Parathyroid adenoma (tissue), 2 donors: ENCODE results near the gene NRN1.
"Not testable (repeated sequence)": the region's sequence is repeated elsewhere in the genome, so short reads cannot be mapped to it uniquely, and the experiment has no call there.

Experiments used
- H2AFZ ChIP-seq: fragments of 300-600 bp; sonication (generic); one replicate; pipeline ENCODE4 v1.7.0; 2017; ENCODE audit warnings: antibody characterized with exemption, mild to moderate bottlenecking
- H3K27ac ChIP-seq: fragments of 300-600 bp; sonication (generic); one replicate; pipeline ENCODE4 v1.7.0; 2017
- H3K27me3 ChIP-seq: fragments of 300-600 bp; sonication (generic); one replicate; pipeline ENCODE4 v1.7.0; 2017; ENCODE audit warnings: low read length; ENCODE audit not compliant: control insufficient read depth, insufficient read depth
- H3K36me3 ChIP-seq: fragments of 300-600 bp; sonication (generic); one replicate; pipeline ENCODE4 v1.7.0; 2017; ENCODE audit warnings: low read length; ENCODE audit not compliant: control insufficient read depth, insufficient read depth
- H3K4me1 ChIP-seq: fragments of 300-600 bp; sonication (generic); one replicate; pipeline ENCODE4 v1.7.0; 2017; ENCODE audit warnings: control low read depth
- H3K4me2 ChIP-seq: fragments of 300-600 bp; sonication (generic); one replicate; pipeline ENCODE4 v1.7.0; 2017; ENCODE audit warnings: low read length
- H3K4me3 ChIP-seq: fragments of 300-600 bp; sonication (generic); one replicate; pipeline ENCODE4 v1.7.0; 2017; ENCODE audit warnings: low read depth, low read length
- H3K79me2 ChIP-seq: fragments of 300-600 bp; sonication (generic); one replicate; pipeline ENCODE4 v1.7.0; 2017; ENCODE audit warnings: control low read depth
- H3K9ac ChIP-seq: fragments of 300-600 bp; sonication (generic); one replicate; pipeline ENCODE4 v1.7.0; 2017; ENCODE audit warnings: mild to moderate bottlenecking
- H3K9me3 ChIP-seq: fragments of 300-600 bp; sonication (generic); one replicate; pipeline ENCODE4 v1.7.0; 2017; ENCODE audit warnings: low read length; ENCODE audit not compliant: control insufficient read depth
- TF ChIP-seq, protein P1 (sequence below): fragments of 300-600 bp; sonication (generic); IDR thresholded peaks from one replicate; pipeline ENCODE4 v1.7.0; 2017; ENCODE audit warnings: antibody characterized with exemption, mild to moderate bottlenecking
- donor health status: primary hyperparathyroidism.

Gene NRN1

DNA sequence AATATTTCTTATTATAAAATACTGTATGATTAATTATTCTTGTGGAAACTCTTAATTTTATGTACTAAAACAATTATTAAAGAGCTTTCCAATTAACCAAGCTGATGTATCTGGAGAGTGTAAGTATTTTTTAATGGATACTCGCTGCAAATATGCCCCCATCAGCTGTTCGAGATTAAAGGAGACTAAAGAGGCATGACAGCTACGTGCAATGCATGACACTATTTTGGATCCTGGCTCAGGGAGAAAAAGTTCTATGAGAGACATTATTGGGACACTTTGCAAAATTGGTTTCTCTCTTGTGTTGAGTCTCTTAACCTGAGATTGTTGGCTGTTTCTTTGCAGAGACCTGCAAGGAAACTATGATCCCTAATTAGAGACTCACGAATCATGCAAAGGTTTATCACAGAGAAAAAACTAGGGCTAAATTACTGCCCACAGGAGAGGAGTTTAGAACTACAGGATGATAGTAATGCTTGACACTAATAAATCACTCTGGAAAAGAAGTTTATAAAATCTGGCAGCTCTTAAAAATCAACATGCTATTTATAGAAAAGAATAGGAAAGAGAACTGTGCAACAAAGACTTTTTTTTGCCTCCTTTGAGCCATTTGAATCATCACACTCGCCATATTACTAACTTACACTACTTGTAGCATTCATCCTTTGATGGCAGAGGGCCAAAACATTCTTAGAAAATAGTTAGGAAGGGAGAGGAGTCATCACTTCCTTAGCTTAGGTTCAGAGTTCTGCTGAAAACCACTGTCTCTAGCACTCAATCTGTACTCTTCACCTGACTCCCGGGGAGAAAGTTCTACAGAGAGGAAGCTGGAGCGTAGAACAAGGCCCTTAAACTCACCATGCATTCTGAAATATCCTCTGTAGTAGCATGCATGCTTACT is 25.3 kb downstream of the NRN1 start:
- Histone ChIP-seq H3K4me3 (no peak overlapping the region), H3K36me3 (no peaks in the 10 kb centered on the region), H3K4me1 (no peaks in the 10 kb centered on the region), H2AFZ (no peak overlapping the region), H3K9ac (no peak overlapping the region), H3K79me2 (no peaks in the 10 kb centered on the region), H3K4me2 (no peak overlapping the region), H3K27ac (no peak overlapping the region), H3K9me3 (no peaks in the 10 kb centered on the region), H3K27me3 (no peaks in the 10 kb centered on the region)
- TF ChIP-seq, protein P1, sequence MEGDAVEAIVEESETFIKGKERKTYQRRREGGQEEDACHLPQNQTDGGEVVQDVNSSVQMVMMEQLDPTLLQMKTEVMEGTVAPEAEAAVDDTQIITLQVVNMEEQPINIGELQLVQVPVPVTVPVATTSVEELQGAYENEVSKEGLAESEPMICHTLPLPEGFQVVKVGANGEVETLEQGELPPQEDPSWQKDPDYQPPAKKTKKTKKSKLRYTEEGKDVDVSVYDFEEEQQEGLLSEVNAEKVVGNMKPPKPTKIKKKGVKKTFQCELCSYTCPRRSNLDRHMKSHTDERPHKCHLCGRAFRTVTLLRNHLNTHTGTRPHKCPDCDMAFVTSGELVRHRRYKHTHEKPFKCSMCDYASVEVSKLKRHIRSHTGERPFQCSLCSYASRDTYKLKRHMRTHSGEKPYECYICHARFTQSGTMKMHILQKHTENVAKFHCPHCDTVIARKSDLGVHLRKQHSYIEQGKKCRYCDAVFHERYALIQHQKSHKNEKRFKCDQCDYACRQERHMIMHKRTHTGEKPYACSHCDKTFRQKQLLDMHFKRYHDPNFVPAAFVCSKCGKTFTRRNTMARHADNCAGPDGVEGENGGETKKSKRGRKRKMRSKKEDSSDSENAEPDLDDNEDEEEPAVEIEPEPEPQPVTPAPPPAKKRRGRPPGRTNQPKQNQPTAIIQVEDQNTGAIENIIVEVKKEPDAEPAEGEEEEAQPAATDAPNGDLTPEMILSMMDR = no peak

DNA sequence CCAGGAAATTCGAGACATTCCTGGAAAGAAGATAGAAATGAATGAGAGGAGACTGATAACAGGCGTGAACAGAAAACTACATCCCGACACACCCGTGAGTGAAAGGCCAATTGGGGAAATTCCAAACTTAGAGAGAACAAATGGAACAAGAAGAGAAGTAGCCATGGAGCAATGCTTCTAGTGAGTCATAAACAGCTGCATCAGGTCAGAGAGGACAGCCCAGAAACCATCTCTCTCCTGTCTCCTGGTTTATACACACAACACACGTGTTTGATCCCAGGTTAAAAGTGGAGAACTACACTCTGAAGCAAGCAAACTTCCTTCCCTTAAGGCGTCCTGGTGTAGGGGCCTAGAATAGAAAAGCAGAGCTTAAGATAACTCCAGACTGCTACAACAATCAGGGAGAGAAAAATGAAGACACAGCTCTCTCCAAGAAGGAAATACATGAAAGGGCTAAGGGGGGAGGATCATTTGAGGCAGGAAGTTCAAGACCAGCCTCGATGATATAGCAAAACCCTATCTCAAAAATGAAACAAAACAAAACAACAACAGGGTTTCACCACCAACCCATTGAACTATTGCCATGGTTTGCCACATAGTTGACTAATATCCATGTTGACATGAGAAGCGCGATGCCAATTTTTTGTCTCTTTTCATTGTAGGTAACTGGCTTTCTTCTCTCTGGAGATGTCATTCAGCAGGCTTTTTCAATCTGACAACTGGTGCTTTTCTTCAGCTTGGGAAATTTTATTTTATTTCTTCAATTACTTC is 26.9 kb downstream of the NRN1 start:
- Histone ChIP-seq H3K79me2 (no peaks in the 10 kb centered on the region), H3K36me3 (no peaks in the 10 kb centered on the region), H3K9me3 (no peaks in the 10 kb centered on the region), H3K27ac (no peak overlapping the region), H3K4me3 (no peak overlapping the region), H2AFZ (no peak overlapping the region), H3K9ac (no peak overlapping the region), H3K27me3 (no peaks in the 10 kb centered on the region), H3K4me1 (no peaks in the 10 kb centered on the region), H3K4me2 (no peak overlapping the region)
- TF ChIP-seq, protein P1 = no peak

DNA sequence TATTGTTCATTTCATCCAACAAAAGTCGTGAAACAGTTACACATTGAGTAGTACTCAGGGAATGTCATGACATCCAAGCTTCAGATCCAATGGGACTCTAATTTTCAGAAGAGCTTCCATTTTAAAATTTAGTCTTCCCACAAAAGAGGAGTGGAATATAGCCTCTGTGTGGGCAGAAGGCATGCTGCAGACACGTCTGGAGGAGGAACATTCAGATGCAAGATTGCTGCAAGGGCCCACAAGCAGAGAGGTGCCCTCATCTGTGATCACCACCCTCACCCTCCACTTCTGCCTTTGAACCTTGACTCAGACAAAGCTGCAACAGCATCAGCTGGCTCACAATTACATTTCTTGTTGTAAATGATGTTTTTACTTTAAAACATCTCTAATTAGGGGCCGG is 29.9 kb downstream of the NRN1 start:
- Histone ChIP-seq H3K36me3 (no peaks in the 10 kb centered on the region), H3K4me2 (no peak overlapping the region), H3K79me2 (no peaks in the 10 kb centered on the region), H3K9ac (no peak overlapping the region), H3K4me1 (no peaks in the 10 kb centered on the region), H3K27ac (no peak overlapping the region), H3K4me3 (no peak overlapping the region), H3K9me3 (no peaks in the 10 kb centered on the region), H3K27me3 (no peaks in the 10 kb centered on the region), H2AFZ (no peak overlapping the region)
- TF ChIP-seq, protein P1 = no peak

DNA sequence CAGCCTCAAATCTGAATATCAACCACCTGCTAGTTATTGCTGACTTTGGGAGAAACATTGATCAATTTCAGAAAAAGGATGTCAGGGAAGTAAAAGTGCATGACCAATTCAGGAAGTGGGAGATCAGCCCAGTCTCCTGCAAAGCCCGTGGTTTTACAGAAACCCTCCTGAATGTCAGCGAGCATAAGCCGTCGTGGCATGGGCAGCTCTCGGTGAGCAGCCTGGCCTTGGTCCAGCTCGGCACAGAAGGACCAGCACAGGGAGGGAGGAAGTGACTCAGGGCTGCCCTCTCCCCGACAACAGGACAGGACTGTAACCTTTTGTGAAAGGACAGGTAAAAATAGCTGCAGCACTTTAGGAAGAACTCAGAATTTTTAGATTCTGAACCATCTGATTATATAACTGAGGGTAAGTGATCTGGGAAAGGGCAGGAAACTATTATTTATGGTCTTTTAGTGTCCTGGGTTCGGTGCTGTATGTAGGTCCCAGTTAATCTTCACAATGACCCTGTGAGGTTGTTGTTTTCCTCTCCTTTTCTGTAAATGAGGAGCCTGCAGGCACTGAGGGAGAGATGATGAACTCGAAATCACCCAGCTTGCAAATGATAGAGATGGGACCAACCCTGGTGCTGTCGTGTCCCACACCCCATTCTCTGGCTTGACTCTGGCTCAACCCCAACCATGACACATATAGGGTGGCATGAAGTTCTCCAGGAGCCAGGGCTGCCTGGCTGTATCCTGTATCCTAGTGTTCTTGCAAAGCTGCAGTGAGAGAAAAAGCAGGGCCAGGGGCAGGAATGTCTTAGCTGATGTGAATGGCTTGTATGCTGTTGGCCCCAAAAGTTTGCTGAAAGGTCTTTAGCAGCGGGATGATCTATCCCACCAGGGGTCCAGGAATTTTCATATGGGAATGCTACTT is 37.6 kb downstream of the NRN1 start:
- Histone ChIP-seq H2AFZ (peak overlapping the region; percentile 14), H3K79me2 (no peaks in the 10 kb centered on the region), H3K9ac (no peak overlapping the region), H3K4me3 (no peak overlapping the region), H3K4me2 (no peak overlapping the region), H3K9me3 (no peaks in the 10 kb centered on the region), H3K27me3 (no peaks in the 10 kb centered on the region), H3K27ac (no peak overlapping the region), H3K4me1 (no peaks in the 10 kb centered on the region), H3K36me3 (no peaks in the 10 kb centered on the region)
- TF ChIP-seq, protein P1 = no peak

DNA sequence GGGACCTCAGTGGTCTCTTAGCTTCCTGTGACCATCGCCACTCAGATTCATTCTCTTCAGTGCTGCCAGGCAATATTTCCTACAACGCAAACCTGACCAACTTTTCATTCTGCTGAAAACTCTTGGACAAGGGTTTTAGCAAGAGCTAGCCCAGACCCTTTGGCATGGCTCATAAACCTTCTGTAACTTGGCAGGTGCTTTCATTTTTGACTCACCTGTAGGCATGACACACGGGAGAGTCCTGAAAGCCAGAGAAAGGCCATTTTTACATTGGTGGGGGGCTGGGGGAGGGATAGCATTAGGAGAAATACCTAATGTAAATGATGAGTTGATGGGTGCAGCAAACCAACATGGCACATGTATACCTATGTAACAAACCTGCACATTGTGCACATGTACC is 38.7 kb downstream of the NRN1 start:
- not testable (repeated sequence) for H3K79me2 ChIP-seq, H2AFZ ChIP-seq, H3K9ac ChIP-seq, H3K27me3 ChIP-seq, H3K27ac ChIP-seq, H3K9me3 ChIP-seq, H3K4me2 ChIP-seq, H3K4me1 ChIP-seq, H3K36me3 ChIP-seq, H3K4me3 ChIP-seq
